ENCODE results near the gene RRP12. TPM values are rescaled to one million over a fixed set of nuclear protein-coding genes. Genes with fewer than 3 reads are reported as not detected.

Gene RRP12
- total RNA-seq, 4 donors from 2014 or later: 14.9 to 33.4 (median 23.9) TPM

DNA sequence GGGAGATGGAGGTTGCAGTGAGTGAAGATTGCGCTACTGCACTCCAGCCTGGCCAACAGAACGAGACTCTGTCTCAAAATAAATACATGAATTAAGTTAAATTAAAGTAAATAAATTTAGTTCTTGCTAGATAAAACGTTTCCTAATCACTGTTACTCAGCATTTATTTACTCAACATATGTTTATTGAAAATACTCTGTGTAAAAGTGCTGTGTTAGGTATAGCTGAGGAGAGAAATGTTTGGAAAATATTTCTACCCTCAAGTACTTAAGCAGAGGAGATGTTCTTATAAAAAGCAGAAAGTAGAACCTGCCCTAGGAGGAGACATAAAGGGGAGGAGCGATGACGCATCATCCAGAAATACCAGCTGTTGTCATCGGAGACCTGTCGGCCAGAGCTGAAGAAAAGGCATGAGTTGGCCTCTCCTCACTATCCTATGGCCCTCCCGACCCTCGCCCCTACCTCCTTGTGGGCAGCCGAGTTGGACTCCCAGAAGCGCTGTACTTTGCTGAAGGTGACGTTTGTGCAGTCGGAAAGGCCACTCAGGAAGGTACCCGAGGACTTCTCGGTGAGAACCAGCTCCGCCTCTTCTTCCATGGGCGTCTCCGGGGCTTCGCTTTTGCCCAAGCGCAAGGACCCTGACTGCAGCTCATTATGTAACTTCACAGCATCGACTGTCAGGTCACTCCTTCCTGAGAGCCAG lies 1.1 kb downstream of the RRP12 start:
- H3K4me1 ChIP-seq: peaks cover 3 to 20% (median 12%) of the 10 kb centered on the region in 3 donors
- DNase-seq: no peak
- H3K27ac ChIP-seq: peak overlapping the region; percentile 83 to 89 (median 86)
- intact Hi-C loops (cut with DNase I): no loop called here
- WGBS, 2 donors: 27 to 32% methylated on average over 14 to 20 of the region's 21 CpGs
- peaks cover 0 to 38% (median 8%) of the 10 kb centered on the region in 3 donors for H3K36me3 ChIP-seq
- H3K9me3 ChIP-seq: no peaks in the 10 kb centered on the region
- no peaks in the 10 kb centered on the region for H3K27me3 ChIP-seq
- TF ChIP-seq POLR2A (IDR thresholded peaks at IDR 0.05): peak in 1 of 4 donors; percentile 40
- TF ChIP-seq, protein P1, sequence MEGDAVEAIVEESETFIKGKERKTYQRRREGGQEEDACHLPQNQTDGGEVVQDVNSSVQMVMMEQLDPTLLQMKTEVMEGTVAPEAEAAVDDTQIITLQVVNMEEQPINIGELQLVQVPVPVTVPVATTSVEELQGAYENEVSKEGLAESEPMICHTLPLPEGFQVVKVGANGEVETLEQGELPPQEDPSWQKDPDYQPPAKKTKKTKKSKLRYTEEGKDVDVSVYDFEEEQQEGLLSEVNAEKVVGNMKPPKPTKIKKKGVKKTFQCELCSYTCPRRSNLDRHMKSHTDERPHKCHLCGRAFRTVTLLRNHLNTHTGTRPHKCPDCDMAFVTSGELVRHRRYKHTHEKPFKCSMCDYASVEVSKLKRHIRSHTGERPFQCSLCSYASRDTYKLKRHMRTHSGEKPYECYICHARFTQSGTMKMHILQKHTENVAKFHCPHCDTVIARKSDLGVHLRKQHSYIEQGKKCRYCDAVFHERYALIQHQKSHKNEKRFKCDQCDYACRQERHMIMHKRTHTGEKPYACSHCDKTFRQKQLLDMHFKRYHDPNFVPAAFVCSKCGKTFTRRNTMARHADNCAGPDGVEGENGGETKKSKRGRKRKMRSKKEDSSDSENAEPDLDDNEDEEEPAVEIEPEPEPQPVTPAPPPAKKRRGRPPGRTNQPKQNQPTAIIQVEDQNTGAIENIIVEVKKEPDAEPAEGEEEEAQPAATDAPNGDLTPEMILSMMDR (IDR thresholded peaks at IDR 0.05): no peak
- peak overlapping the region; percentile 67 to 87 (median 80) for H3K4me3 ChIP-seq

DNA sequence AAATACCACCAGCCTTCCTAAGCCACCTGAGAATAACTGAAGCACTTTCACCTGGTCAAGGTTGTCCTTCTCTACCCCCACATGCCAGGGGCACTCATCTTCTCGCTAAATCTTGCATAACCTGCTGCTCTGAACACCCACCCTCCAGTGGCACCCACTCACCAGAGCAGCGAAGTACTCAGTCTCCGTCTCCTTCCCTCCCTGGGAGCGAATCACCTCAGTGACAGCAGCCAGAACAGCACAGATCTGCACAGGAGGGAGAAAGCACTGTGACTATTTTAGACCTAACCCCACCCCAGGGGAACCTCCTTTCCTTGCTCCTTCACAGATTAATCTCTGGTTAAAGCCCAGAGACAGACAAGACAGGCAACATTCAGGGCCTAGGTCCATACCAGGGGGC lies 5.1 kb downstream of the RRP12 start:
- intact Hi-C loops (cut with DNase I): no loop called here
- TF ChIP-seq POLR2A (IDR thresholded peaks at IDR 0.05): no peak
- TF ChIP-seq, protein P1 (IDR thresholded peaks at IDR 0.05): no peak
- no peak overlapping the region for H3K4me3 ChIP-seq
- 88 to 94% methylated on average over 3 to 4 of the region's 4 CpGs for WGBS, 2 donors
- peaks cover 3 to 14% (median 12%) of the 10 kb centered on the region in 3 donors for H3K4me1 ChIP-seq
- no peaks in the 10 kb centered on the region for H3K27me3 ChIP-seq
- DNase-seq: no peak
- peaks cover 0 to 77% (median 8%) of the 10 kb centered on the region in 3 donors for H3K36me3 ChIP-seq
- H3K27ac ChIP-seq: no peak overlapping the region
- H3K9me3 ChIP-seq: no peaks in the 10 kb centered on the region

DNA sequence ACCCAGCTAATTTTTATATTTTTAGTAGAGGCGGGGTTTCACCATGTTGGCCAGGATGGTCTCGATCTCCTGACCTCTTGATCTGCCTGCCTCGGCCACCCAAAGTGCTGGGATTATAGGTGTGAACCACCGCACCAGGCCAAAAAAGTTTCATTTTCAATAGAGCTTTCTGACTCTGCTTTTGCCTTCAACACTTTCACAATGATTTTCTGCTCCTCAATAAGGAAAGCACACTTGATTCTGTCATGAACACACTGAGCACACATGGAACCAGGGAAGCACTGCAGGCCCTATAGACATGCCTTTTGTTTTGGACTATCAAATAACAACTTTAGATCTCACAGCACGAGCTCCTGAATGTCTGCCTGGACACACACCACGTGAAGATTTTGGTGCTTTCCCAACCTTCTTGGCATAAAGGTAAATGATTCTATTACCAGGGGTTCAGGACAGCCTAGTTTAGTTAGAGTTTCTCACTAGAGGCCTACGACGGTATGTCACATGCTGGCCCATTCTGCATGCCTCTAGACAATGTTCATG lies 8.0 kb downstream of the RRP12 start:
- DNase-seq: no peak
- 87 to 90% methylated on average over 5 to 8 of the region's 8 CpGs for WGBS, 2 donors
- Histone ChIP-seq H3K4me1 (no peaks in the 10 kb centered on the region), H3K36me3 (peaks cover 4 to 97% (median 12%) of the 10 kb centered on the region in 3 donors), H3K4me3 (no peak overlapping the region), H3K9me3 (no peaks in the 10 kb centered on the region), H3K27me3 (no peaks in the 10 kb centered on the region), H3K27ac (no peak overlapping the region)
- TF ChIP-seq, protein P1 (IDR thresholded peaks at IDR 0.05): no peak
- TF ChIP-seq POLR2A (IDR thresholded peaks at IDR 0.05): no peak
- intact Hi-C loops (cut with DNase I): no loop called here

DNA sequence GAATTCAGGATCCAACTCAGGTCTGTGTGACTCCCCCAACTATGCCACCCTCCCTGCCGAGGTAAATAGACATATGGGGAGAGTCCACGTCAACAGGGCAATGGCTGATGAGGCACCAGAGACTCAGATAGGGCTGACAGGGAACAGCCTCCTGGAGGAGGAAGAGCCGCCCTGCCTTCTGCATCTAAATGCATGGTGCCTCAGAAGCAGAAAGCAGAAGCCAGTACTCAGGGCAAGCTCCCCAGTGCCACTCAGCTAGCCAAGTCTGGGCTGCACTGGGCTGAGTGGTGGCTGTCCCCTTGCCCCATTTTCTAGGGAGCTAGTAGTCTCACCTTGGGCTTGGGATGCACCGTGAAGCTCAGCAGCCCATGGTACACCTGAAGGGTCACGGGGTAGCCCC lies 11.0 kb downstream of the RRP12 start:
- WGBS, 2 donors: 100% methylated on average over 2 of the region's 5 CpGs
- Histone ChIP-seq H3K4me1 (no peaks in the 10 kb centered on the region), H3K27ac (no peak overlapping the region), H3K27me3 (no peaks in the 10 kb centered on the region), H3K36me3 (peaks cover 4 to 100% (median 7%) of the 10 kb centered on the region in 3 donors), H3K9me3 (no peaks in the 10 kb centered on the region), H3K4me3 (no peak overlapping the region)
- intact Hi-C loops (cut with DNase I): no loop called here
- TF ChIP-seq POLR2A (IDR thresholded peaks at IDR 0.05): no peak
- TF ChIP-seq, protein P1 (IDR thresholded peaks at IDR 0.05): no peak
- DNase-seq: no peak

DNA sequence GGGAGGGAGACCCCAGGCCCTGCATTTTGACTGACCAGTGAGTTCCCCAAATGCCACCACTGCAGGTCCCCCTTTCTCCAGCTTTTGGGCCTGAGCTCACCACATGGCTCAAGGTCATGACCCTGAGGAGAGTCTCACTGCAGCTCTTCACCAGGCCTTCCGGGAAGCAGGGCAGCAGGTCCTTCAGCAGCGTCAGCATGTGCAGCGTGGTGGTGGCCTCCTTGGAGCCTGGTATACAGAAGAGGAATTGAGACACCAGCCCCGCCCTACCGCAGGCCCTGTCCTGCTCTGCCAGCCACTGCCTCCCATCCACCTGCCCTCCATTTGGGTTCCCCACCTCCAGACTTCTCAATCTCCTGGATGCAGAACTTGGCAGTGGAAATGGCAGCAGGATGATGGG lies 13.0 kb downstream of the RRP12 start:
- Histone ChIP-seq H3K36me3 (peaks cover 4 to 100% (median 7%) of the 10 kb centered on the region in 3 donors), H3K4me1 (peaks cover 0 to 9% (median 0%) of the 10 kb centered on the region in 3 donors), H3K27ac (no peak overlapping the region), H3K4me3 (no peak overlapping the region), H3K9me3 (no peaks in the 10 kb centered on the region), H3K27me3 (no peaks in the 10 kb centered on the region)
- intact Hi-C loops (cut with DNase I): no loop called here
- 100% methylated on average over 3 of the region's 5 CpGs; no CpG with 5 or more reads in 1 of the 2 donors for WGBS, 2 donors
- TF ChIP-seq, protein P1 (IDR thresholded peaks at IDR 0.05): no peak
- TF ChIP-seq POLR2A (IDR thresholded peaks at IDR 0.05): no peak
- DNase-seq: no peak

Data from esophagus squamous epithelium (tissue), 5 donors.